ENCODE results near the gene FKBP7. TPM values are rescaled to one million over a fixed set of nuclear protein-coding genes. Genes with fewer than 3 reads are reported as not detected.
A peak's percentile ranks its signal among the peaks of the same experiment; 100 is the strongest.

The FKBP7 gene
- total and polyA plus RNA-seq, 2 of the 13 experiments (the other 11 are each of a cell fraction or from before 2014, with no cell fraction given): 12.4 to 14.8 TPM

DNA sequence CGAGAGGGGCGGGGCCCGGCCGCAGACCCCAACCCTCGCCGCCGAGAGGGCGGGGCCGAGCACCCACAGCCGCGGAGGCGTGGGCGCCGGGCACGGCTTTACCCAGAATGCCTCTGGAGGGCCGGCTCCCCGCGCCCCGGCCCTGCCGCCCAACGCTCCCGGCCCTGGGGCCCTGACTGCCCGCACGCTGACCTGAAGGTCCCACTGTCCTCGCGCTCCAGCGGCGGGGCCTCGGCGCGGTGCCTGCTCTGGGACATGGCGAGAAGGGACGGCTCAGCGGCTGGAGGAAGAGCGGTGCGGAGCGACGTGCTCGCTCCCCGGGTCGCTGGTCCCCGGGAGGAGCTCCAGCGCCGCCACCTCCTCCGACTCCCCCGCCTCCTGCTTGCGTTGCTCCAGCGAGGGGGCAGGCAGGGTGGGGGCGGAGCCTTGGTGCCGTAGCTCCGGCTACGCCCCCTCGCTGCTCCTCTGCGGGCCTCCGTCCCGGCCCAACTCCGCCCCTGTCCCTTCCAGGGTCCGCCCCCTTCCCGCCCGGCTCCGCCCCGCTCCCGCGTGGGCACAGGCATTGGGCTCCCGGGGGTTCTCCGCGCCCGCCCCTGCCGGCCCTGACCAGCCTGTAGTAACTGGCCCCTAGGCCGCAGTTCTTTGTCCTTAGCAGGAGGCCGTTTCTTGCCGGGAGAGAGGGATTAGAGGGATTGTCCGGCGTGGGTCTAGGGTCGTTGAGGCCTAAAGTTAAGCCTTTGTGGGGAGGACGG is 27.4 kb downstream of the FKBP7 start, which contains the start of the genes PJVK and PRKRA (continued):
- TF ChIP-seq ZNF335 (CRISPR knock-in tag; IDR thresholded peaks at IDR 0.05): 0 out of 2 replicates have a peak, but pooled peaks have one; percentile 37
- peak; percentile 86; the same call in 1 of the 2 replicates for TF ChIP-seq AKAP8 (CRISPR knock-in tag; IDR thresholded peaks at IDR 0.05)
- 0 out of 2 replicates have a peak, but pooled peaks have one; percentile 0 for TF ChIP-seq ZNF33A (CRISPR knock-in tag; IDR thresholded peaks at IDR 0.05; ENCODE audit: borderline replicate concordance)
- peak; percentile 90 for TF ChIP-seq ZNF143 (CRISPR knock-in tag; IDR thresholded peaks at IDR 0.05)
- peak; percentile 10 for TF ChIP-seq SATB2 (CRISPR knock-in tag; IDR thresholded peaks at IDR 0.05)
- peak; percentile 71 for TF ChIP-seq LCORL (IDR thresholded peaks at IDR 0.05)
- TF ChIP-seq LCORL (CRISPR knock-in tag; IDR thresholded peaks at IDR 0.05): no peak; the same call in none of the 2 replicates
- TF ChIP-seq HOXA3 (CRISPR knock-in tag; IDR thresholded peaks at IDR 0.05): peak; percentile 73
- TF ChIP-seq ZNF546 (CRISPR knock-in tag; conservative IDR thresholded peaks at IDR 0.05): peak; percentile 35; the same call in 1 of the 2 replicates
- TF ChIP-seq HMGA1 (CRISPR knock-in tag; conservative IDR thresholded peaks at IDR 0.05): no peak
- peak; percentile 25; the same call in 1 of the 2 replicates for TF ChIP-seq SUZ12 (IDR thresholded peaks at IDR 0.05; ENCODE audit: low read depth, low read length)
- TF ChIP-seq ETV5 (CRISPR knock-in tag; IDR thresholded peaks at IDR 0.05; ENCODE audit: borderline replicate concordance): no peak; the same call in none of the 2 replicates
- TF ChIP-seq PRPF4 (IDR thresholded peaks at IDR 0.05; ENCODE audit: low read depth, low read length, poor library complexity, severe bottlenecking): no peak
- no peak; the same call in none of the 2 replicates for TF ChIP-seq TFAP4 (IDR thresholded peaks at IDR 0.05; ENCODE audit: borderline replicate concordance, low read depth)
- TF ChIP-seq, protein P1, sequence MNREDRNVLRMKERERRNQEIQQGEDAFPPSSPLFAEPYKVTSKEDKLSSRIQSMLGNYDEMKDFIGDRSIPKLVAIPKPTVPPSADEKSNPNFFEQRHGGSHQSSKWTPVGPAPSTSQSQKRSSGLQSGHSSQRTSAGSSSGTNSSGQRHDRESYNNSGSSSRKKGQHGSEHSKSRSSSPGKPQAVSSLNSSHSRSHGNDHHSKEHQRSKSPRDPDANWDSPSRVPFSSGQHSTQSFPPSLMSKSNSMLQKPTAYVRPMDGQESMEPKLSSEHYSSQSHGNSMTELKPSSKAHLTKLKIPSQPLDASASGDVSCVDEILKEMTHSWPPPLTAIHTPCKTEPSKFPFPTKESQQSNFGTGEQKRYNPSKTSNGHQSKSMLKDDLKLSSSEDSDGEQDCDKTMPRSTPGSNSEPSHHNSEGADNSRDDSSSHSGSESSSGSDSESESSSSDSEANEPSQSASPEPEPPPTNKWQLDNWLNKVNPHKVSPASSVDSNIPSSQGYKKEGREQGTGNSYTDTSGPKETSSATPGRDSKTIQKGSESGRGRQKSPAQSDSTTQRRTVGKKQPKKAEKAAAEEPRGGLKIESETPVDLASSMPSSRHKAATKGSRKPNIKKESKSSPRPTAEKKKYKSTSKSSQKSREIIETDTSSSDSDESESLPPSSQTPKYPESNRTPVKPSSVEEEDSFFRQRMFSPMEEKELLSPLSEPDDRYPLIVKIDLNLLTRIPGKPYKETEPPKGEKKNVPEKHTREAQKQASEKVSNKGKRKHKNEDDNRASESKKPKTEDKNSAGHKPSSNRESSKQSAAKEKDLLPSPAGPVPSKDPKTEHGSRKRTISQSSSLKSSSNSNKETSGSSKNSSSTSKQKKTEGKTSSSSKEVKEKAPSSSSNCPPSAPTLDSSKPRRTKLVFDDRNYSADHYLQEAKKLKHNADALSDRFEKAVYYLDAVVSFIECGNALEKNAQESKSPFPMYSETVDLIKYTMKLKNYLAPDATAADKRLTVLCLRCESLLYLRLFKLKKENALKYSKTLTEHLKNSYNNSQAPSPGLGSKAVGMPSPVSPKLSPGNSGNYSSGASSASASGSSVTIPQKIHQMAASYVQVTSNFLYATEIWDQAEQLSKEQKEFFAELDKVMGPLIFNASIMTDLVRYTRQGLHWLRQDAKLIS (CRISPR knock-in tag; IDR thresholded peaks at IDR 0.05): peak; percentile 62; the same call in 1 of the 2 replicates
- no peak; the same call in 1 of the 2 replicates for TF ChIP-seq ZKSCAN1 (IDR thresholded peaks at IDR 0.05; ENCODE audit: low read length)
- TF ChIP-seq ZNF792 (CRISPR knock-in tag; IDR thresholded peaks at IDR 0.05): peak; percentile 79
- TF ChIP-seq RXRB (CRISPR knock-in tag; IDR thresholded peaks at IDR 0.05; ENCODE audit: borderline replicate concordance): peak; percentile 31; the same call in 1 of the 2 replicates
- peak; percentile 88 for TF ChIP-seq KAT8 (CRISPR knock-in tag; IDR thresholded peaks at IDR 0.05)
- peak; percentile 81 for TF ChIP-seq RXRA (CRISPR knock-in tag; IDR thresholded peaks at IDR 0.05)
- TF ChIP-seq ZNF205 (CRISPR knock-in tag; IDR thresholded peaks at IDR 0.05): peak; percentile 88
- TF ChIP-seq, protein P2, sequence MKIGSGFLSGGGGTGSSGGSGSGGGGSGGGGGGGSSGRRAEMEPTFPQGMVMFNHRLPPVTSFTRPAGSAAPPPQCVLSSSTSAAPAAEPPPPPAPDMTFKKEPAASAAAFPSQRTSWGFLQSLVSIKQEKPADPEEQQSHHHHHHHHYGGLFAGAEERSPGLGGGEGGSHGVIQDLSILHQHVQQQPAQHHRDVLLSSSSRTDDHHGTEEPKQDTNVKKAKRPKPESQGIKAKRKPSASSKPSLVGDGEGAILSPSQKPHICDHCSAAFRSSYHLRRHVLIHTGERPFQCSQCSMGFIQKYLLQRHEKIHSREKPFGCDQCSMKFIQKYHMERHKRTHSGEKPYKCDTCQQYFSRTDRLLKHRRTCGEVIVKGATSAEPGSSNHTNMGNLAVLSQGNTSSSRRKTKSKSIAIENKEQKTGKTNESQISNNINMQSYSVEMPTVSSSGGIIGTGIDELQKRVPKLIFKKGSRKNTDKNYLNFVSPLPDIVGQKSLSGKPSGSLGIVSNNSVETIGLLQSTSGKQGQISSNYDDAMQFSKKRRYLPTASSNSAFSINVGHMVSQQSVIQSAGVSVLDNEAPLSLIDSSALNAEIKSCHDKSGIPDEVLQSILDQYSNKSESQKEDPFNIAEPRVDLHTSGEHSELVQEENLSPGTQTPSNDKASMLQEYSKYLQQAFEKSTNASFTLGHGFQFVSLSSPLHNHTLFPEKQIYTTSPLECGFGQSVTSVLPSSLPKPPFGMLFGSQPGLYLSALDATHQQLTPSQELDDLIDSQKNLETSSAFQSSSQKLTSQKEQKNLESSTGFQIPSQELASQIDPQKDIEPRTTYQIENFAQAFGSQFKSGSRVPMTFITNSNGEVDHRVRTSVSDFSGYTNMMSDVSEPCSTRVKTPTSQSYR (CRISPR knock-in tag; IDR thresholded peaks at IDR 0.05; ENCODE audit: borderline replicate concordance): peak; percentile 67
- TF ChIP-seq MIER3 (CRISPR knock-in tag; IDR thresholded peaks at IDR 0.05; ENCODE audit: borderline replicate concordance): peak; percentile 78; the same call in 1 of the 2 replicates
- peak; percentile 86; the same call in 1 of the 2 replicates for TF ChIP-seq ZNF570 (CRISPR knock-in tag; IDR thresholded peaks at IDR 0.05; ENCODE audit: borderline replicate concordance)
